ENCODE results near the gene NUP37.

GRCh38 chr12:102050660-102051430 is 69.1 kb downstream of the NUP37 start:
- no peak for TF ChIP-seq CTCF (IDR thresholded peaks at IDR 0.05)
- no peak for TF ChIP-seq POLR2AphosphoS5 (IDR thresholded peaks at IDR 0.05)
